ENCODE results near the gene GSAP.

DNA sequence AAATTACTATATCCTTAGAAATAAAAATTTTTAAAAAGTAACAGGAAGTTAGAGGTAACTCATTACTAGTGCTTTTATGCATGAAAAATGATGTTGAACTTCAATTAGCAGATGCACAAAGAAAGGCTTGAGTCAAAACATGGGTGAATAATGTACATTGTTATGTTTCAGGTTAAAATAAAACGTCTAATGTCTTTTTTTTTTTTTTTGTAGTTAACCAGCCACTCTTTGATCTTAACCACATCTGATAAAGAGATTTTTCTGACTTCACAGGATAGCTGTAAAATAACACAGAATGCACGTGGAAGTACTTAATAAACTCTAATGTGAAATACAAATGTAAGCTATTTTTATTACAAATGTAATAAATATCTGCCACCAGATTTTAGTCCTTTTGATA, 61.7 kb downstream of the GSAP start:
- TF ChIP-seq, protein P1, sequence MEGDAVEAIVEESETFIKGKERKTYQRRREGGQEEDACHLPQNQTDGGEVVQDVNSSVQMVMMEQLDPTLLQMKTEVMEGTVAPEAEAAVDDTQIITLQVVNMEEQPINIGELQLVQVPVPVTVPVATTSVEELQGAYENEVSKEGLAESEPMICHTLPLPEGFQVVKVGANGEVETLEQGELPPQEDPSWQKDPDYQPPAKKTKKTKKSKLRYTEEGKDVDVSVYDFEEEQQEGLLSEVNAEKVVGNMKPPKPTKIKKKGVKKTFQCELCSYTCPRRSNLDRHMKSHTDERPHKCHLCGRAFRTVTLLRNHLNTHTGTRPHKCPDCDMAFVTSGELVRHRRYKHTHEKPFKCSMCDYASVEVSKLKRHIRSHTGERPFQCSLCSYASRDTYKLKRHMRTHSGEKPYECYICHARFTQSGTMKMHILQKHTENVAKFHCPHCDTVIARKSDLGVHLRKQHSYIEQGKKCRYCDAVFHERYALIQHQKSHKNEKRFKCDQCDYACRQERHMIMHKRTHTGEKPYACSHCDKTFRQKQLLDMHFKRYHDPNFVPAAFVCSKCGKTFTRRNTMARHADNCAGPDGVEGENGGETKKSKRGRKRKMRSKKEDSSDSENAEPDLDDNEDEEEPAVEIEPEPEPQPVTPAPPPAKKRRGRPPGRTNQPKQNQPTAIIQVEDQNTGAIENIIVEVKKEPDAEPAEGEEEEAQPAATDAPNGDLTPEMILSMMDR (IDR thresholded peaks at IDR 0.05), result no peak
- TF ChIP-seq POLR2A (IDR thresholded peaks at IDR 0.05), result no peak

Data from ovary (tissue), 3 donors.